ENCODE results near the gene CROCC. TPM values are rescaled to one million over a fixed set of nuclear protein-coding genes. Genes with fewer than 3 reads are reported as not detected.
A peak's percentile ranks its signal among the peaks of the same experiment; 100 is the strongest.
"Not testable (repeated sequence)": the region's sequence is repeated elsewhere in the genome, so short reads cannot be mapped to it uniquely, and the experiment has no call there.

The CROCC gene
- total RNA-seq, 1 donor, result 13.8 TPM

DNA sequence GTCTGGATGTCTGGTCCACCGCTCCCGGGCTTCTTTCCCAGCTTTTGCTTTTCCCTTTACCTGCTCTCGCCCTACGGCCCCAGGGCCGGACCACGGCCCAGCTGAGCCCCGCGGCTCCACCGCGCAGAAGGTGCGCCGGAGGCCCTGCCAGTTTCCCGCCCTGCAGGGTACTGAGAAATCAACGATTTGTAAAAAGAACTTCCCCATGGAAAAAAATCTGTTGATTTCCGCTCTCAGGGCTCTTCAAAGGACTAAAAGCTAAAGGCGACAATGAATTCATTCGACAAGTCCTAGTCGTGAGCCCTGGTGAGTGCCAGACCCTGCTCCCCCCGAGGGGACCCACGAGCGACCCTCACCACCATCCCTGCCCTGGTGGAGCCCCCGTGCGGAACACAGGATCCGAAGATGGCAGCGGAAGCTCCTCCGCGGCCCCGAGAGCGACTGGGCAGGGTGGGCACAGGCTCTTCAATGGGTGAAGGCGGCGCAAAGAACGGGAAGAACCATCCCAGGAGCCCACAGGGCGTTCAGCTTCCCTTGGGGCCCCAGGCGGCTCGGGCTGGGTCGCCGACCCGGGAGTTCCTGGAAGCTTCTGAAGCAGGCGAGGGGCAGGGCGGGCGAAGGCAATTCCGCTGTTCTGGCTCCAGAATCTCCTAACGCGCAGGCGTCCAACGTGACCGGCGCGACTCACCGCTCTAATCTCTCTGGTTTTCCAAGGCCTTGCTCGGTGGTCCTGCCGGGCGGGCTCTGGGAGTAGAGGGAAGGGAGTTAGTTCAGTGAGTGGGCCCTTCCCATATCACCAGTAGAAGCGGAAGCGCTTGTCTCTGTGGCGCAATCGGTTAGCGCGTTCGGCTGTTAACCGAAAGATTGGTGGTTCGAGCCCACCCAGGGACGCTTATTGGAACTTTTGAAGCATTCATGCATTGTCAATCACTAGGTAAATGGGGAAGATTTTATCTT, 32.6 kb upstream of the CROCC start:
- TF ChIP-seq, protein P1, sequence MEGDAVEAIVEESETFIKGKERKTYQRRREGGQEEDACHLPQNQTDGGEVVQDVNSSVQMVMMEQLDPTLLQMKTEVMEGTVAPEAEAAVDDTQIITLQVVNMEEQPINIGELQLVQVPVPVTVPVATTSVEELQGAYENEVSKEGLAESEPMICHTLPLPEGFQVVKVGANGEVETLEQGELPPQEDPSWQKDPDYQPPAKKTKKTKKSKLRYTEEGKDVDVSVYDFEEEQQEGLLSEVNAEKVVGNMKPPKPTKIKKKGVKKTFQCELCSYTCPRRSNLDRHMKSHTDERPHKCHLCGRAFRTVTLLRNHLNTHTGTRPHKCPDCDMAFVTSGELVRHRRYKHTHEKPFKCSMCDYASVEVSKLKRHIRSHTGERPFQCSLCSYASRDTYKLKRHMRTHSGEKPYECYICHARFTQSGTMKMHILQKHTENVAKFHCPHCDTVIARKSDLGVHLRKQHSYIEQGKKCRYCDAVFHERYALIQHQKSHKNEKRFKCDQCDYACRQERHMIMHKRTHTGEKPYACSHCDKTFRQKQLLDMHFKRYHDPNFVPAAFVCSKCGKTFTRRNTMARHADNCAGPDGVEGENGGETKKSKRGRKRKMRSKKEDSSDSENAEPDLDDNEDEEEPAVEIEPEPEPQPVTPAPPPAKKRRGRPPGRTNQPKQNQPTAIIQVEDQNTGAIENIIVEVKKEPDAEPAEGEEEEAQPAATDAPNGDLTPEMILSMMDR (IDR thresholded peaks at IDR 0.05; ENCODE audit: insufficient read depth, low read depth, low read length), result peak; percentile 40
- peak; percentile 95 for DNase-seq (ENCODE audit: low read depth)
- H3K4me3 ChIP-seq (ENCODE audit: low read depth, low read length), result peak overlapping the region; percentile 73

- not testable (repeated sequence) for H3K4me3 ChIP-seq (ENCODE audit: low read depth, low read length)
Measured at GRCh38 chr1:16890539-16891021, 31.2 kb upstream of the CROCC start.

GRCh38 chr1:16891057-16891456, 30.7 kb upstream of the CROCC start:
- not testable (repeated sequence) for H3K4me3 ChIP-seq (ENCODE audit: low read depth, low read length); DNase-seq (ENCODE audit: low read depth)

More at GRCh38 chr1:16890539-16891021, 31.2 kb upstream of the CROCC start:
- DNase-seq (ENCODE audit: low read depth), result peak; percentile 63

GRCh38 chr1:16892978-16893525, 28.7 kb upstream of the CROCC start:
- DNase-seq (ENCODE audit: low read depth); H3K4me3 ChIP-seq (ENCODE audit: low read depth, low read length): not testable (repeated sequence)

DNA sequence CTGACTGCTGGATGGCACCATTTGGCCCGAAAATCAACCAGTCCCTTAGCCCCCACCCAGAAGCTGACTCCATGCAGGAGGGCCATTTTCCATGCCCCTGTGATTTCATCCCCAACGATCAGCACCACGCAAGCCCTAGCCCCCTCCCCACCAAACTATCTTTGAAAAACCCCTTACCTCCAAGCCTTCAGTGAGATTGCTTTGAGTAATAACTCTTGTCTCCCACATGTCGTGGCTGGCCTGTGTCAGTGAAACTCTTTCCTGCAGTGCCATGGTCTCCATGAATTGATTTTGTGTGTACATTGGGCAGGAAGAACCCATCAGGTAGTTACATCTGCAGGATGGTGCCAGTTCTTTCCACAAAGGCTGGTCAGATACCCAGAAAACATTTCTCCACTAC, 27.9 kb upstream of the CROCC start:
- DNase-seq (ENCODE audit: low read depth); H3K4me3 ChIP-seq (ENCODE audit: low read depth, low read length): not testable (repeated sequence)

DNA sequence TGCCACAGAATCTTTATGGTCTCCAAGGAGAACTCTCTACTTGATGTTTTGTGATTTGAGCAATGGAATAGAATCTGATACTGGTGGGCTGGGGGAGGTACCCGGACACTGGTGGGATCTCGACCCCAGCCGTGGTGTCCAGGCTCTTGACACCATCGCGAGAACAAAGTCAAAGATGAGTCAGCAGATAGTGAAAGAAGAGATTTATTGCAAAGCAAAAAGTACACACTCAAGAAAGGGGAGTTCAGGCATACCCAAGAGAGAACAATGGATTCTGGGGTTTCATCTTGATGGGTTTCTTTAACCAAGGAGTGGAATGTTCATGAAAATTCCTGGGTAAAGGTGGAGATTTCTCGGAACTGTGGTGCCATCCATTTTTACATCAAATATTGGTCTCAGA, 27.4 kb upstream of the CROCC start:
- not testable (repeated sequence) for DNase-seq (ENCODE audit: low read depth); H3K4me3 ChIP-seq (ENCODE audit: low read depth, low read length)

DNA sequence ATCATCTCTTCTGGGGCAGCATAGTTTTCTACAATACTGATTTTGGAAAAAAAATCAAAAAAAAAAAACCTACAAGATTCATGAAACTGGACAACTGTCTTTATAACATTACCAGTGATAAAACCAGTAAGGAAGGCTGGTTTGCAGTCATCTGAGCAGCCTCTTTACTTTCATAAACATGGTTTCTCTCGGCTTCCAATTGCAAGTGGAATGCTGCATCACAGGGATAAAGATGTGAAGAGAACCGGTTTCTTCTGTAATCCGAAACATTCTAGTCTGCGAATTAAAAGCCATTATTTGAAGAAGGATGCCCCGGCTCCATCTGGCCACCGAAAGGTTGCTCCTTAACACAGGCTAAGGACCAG, 26.5 kb upstream of the CROCC start:
- DNase-seq (ENCODE audit: low read depth), result peak; percentile 31
- peak overlapping the region; percentile 45 for H3K4me3 ChIP-seq (ENCODE audit: low read depth, low read length)

- peak within 1 kb of the TSS; percentile 50 for H3K4me3 ChIP-seq (ENCODE audit: low read depth, low read length)
- peak; percentile 100 for DNase-seq (ENCODE audit: low read depth)
Measured at GRCh38 chr1:16895598-16896315, 26.0 kb upstream of the CROCC start, which contains the start of gene RNU1-2. RNU1-2 (plus strand) TSS chr1:16895980.

DNA sequence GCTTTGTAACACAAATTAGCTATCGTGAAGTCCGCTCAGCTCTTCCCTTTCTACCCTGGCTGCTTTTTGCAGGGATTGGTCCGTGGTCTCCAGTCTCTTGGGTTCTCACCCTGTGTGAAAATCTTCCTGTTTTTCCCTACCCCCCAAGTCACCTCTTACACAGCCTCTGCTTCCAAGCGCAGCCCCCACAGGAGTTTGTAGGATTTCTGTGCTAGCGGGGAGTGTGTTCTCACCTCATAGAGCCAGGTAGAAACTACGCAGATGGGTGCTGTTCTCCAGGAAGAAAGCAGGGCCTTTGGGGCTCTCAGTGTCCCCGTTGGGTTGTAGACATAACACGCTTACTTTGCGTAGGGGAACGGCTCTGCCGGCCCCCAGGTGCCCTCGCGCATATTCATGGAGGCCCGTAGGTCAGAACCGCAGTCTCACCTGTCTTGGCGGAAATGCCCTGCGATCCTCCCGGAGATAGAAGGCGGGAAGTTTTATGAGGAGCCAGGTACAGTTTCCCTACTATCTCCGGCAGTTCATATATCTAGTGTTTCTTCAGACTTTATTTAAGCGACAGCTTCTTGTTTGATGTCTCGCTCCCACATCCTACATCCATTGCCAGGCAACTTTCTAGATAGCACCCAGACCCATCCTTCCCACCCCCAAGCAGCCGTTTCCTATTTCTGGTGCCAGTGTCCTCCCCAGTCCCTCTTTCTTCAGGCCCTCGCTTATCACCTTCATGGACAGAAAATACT, 25.2 kb upstream of the CROCC start:
- DNase-seq (ENCODE audit: low read depth), result peak; percentile 66
- H3K4me3 ChIP-seq (ENCODE audit: low read depth, low read length), result peak overlapping the region; percentile 50

DNA sequence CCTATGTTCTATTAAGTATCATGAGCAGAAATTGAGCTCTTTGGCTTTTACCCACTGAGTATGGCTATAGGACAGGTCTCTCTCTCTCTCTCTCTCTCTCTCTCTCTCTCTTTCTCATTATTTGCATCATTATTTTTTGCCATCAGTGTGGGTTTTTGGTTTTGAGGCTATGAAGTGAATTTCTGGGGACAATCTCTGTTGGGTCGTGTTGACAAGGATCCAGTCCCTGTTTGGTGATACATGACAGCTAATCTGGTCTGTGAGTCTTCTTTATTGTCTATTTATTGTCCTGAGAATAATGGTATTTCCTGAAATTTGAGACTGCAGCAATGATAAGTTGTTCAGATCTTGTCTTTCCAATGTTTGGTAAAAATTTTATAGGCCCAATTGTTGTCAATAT, 24.1 kb upstream of the CROCC start:
- not testable (repeated sequence) for DNase-seq (ENCODE audit: low read depth)

DNA sequence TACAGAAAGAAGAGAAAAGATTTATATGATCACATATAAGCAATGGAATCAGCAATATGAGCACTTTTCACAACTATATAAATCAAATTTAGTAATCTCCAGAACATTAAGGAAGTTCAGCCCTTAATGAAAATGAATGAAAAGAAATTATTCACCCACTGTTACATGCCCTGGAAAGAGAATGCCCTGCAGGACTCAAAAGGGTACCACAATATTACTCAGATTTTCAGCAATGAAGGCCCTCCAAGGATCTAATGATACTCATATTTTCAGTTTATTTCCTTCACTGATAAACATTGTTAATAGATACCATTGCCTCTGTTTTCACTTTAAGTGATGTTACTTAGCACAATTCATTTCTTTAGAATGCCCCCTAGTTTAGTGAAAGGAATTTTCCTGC, 23.4 kb upstream of the CROCC start:
- H3K4me3 ChIP-seq (ENCODE audit: low read depth, low read length); DNase-seq (ENCODE audit: low read depth): not testable (repeated sequence)

More for the DNA sequence above, 24.1 kb upstream of the CROCC start:
- not testable (repeated sequence) for H3K4me3 ChIP-seq (ENCODE audit: low read depth, low read length)

DNA sequence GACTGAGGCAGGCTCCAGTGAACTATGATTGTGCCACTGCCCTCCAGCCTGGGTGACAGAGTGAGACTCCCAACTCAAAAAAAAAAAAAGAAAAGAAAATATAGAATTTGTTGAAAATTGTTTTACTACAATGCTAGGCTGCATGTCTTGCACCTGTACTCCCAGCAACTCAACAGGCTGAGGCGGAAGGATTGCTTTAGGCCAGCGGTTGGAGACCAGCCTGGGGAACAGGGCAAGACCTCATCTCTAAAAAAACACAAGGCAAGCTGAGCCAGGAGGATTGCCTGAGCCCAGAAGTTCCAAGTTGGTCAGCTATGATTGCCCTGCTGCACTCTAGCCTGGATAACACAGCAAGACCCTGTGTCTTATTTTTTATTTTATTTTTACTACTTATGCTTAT, 22.7 kb upstream of the CROCC start:
- not testable (repeated sequence) for DNase-seq (ENCODE audit: low read depth); H3K4me3 ChIP-seq (ENCODE audit: low read depth, low read length)

Data from fibroblast of villous mesenchyme (primary cell).